Fibroblast of lung (primary cell): ENCODE results near the gene ANO2.

Experiments
- EZH2 ChIP-seq: IDR thresholded peaks from 2 replicates; pipeline ENCODE4 v1.5.1; 2012; ENCODE audit warnings: low read length, control low read depth, mild to moderate bottlenecking; ENCODE audit errors: missing control alignments
- TF ChIP-seq, protein P1 (sequence below), 2 donors: IDR thresholded peaks in 1 of 2; conservative IDR thresholded peaks in 1 of 2; 1 replicate in 1 of 2; 2 replicates in 1 of 2; pipeline ENCODE4 v1.5.1; 2011 to 2012; ENCODE audit warnings: low read length in 2 of 2, control low read depth in 1 of 2, inconsistent platforms in 1 of 2, low read depth in 1 of 2, mild to moderate bottlenecking in 1 of 2

DNA sequence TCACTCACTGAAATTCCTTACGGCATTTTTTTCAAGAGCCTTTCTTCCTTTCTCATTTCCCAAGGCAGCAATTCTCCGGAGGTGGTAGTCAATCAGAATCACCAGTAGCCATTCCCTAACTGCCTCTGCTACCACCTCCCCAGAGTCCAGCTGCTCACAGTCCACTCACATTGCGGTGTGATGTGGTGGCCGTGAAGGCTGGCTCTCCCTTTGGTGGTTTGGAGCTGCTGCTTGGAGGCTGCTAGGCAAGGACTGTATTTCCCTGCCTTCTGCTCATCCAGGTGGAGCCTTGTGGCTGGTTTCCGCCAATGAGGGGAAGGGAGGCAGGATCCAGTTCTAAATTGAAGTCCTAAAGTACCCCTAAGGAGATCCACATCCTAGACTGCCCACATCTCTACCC lies 222.0 kb downstream of the ANO2 start:
- TF ChIP-seq, protein P1, sequence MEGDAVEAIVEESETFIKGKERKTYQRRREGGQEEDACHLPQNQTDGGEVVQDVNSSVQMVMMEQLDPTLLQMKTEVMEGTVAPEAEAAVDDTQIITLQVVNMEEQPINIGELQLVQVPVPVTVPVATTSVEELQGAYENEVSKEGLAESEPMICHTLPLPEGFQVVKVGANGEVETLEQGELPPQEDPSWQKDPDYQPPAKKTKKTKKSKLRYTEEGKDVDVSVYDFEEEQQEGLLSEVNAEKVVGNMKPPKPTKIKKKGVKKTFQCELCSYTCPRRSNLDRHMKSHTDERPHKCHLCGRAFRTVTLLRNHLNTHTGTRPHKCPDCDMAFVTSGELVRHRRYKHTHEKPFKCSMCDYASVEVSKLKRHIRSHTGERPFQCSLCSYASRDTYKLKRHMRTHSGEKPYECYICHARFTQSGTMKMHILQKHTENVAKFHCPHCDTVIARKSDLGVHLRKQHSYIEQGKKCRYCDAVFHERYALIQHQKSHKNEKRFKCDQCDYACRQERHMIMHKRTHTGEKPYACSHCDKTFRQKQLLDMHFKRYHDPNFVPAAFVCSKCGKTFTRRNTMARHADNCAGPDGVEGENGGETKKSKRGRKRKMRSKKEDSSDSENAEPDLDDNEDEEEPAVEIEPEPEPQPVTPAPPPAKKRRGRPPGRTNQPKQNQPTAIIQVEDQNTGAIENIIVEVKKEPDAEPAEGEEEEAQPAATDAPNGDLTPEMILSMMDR (conservative IDR thresholded peaks at IDR 0.05 in 1 of 2, IDR thresholded peaks at IDR 0.05 in 1 of 2; ENCODE audit: low read depth in 1 of 2, low read length in 2 of 2) = no peak
- TF ChIP-seq EZH2 = no peak
